ENCODE measurements around the gene FASTKD2.
A peak's percentile ranks its signal among the peaks of the same experiment; 100 is the strongest.

FASTKD2 gene

DNA sequence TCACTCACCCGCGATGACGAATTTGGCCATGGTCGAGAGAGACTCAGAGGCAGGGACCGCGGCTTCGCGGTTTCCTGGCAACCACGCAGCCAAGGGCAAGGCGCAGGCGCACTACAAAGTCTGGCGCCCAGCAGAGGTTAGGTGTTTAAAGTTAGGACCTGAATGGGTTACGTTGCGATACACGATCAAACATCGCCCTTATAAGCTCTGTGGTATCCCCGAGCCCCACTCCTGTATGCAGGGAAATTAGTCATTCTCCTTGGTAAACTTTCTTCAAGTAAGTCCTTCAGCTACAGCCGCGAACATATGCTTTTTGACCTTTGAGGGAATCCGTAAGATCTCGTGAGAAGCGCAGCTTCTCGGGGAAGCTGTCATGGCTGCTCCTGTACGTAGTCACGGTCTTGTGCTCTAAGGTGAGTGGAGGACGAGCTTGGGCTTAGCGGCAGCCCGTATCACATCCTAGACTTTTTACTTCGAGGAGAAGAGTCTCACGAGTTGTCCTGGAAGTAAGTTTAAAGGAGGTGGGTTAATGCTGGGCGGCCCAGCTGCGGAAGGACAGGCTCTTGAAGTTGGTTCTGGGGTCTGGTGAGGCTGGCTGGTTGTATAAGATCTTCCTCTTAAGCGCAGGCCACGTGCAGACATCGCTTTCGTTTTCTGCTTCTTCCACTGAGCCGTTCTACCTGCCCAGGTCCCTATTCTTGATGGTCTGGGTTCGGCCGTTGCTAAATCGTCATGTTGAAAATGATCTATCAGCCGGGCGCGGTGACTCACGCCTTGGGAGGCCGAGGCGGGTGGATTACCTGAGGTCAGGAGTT, at the start of gene FASTKD2, which contains the start of gene MDH1B:
TSS of gene FASTKD2 (plus strand) at position 365 of the 815 bp plus-strand sequence. CDS start 1,088 bp downstream, outside the sequence.
TSS of gene MDH1B (minus strand) at position 87 of the 815 bp plus-strand sequence. CDS start at position 30, 57 bp downstream.
- peak; percentile 75 for DNase-seq (ENCODE audit: low spot score)

- no peak for DNase-seq (ENCODE audit: low spot score)
These were observed 48.8 kb upstream of the FASTKD2 start for GRCh38 chr2:206716623-206717022.

GRCh38 chr2:206718296-206718695, 47.1 kb upstream of the FASTKD2 start, which contains the start of gene DYTN:
Gene DYTN, minus strand, starts transcription at chr2:206718396. Its CDS starts 117 bp downstream, at chr2:206718279.
- DNase-seq (ENCODE audit: low spot score): no peak

DNA sequence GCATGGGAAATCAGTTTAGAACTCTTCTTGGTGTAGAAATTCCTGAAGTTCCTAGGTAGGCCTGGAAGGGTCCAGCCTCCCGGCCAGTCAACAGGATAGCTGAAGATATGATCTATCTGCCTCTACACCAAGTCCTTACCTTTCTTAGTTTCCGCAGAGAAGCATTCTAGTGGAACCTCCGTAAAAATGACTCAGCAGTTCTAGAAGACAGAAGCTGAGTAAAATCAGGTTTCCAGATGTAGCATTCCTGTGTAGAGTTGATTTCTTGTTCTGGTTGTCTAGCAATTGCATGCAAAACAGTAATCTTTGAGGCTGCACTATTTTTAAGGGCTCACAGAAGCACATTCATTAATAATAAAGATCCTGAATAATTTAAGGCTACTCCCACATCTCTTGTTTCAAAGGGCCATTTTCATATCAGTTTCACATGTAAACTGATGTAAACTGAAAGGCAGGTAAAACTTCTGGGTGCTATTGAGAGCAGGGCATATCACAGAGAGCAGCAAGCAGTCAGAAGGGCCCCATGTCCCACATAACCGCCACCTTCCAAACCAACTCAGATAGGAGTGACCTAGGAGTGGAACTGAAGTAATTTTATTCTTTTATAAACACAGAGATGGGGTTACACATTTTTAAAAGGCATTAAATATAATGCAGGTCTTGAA, 44.0 kb upstream of the FASTKD2 start:
- DNase-seq (ENCODE audit: low spot score): no peak

- no peak for DNase-seq (ENCODE audit: low spot score)
These were observed 42.1 kb upstream of the FASTKD2 start for GRCh38 chr2:206723288-206723687.

DNA sequence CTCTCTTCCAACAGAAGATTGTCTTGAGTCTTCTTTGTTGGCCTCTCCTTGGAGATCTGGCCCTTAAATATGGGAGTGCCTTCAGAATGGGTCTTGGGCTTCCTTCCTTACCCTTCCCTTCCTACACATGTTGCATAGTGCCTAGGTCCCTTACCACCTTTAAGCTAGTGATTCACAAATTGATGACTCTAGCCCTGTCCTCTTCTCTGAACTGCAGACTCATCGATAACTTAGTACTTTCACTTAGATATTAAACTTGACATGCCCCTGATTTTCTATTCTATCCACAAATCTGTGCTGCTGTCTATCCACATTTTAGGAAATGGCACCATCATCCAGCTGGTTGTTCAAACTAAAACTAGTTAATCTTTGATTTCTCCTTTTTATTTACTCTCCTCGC, 38.1 kb upstream of the FASTKD2 start:
- DNase-seq (ENCODE audit: low spot score): no peak

GRCh38 chr2:206728277-206729199, 36.9 kb upstream of the FASTKD2 start:
- DNase-seq (ENCODE audit: low spot score): no peak

DNA sequence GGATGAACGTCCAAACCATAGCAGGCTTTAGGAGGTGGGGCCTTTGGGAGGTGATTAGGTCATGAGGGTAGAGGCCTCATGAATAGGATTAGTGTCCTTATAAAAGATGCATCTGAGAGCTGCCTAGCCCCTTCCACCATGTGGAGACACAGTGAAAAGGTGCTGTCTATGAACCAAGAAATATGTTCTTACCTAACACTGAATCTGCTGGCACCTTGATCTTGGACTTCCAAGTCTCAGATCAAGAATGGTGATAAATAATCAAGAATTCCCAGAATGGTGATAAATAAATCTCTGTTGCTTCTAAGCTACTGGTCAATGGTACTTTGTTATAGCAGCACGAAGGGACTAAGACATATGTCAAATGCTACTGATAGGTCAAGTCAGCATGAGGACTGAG, 32.1 kb upstream of the FASTKD2 start:
- no peak for DNase-seq (ENCODE audit: low spot score)

DNA sequence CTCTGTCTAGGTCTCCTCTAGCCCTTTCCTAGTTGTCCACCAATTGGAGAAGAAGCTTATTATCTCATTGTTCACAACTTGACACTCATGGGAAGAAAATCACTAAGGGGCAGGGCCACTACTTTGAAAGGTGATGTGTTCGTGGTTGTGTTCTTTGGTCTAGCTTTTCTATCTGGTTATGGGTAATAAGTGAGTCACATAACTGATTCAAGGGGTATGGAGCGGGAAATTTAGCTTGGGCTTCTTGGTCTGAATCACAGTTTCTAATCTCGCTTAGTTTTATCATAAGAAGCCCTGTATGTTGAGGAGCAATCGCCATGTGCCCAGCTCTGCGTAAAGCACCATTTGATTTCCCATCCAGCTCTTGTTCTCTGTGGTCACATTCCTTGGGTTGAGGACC, 28.5 kb upstream of the FASTKD2 start:
- DNase-seq (ENCODE audit: low spot score): no peak

DNA sequence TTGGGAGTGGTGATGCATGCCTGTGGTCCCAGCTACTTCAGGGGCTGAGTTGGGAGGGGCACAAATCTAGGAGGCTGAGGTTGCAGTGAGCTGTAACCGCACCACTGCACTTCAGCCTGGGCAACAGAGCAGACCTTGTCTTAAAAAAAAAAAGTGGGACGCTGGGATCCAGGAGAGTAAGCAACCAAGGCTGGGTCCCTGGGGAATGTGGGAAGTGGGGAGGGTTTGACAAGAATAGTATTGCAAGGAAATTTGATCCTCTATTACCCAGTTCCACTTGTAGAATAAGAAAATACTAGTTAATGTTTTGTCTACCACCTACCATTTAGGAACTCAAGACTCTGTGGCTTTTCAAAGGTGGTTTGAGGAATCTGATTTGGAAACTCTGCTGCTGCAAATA, 26.1 kb upstream of the FASTKD2 start:
- DNase-seq (ENCODE audit: low spot score): no peak

- DNase-seq (ENCODE audit: low spot score): no peak
These were observed 24.6 kb upstream of the FASTKD2 start for GRCh38 chr2:206740800-206741199.

DNA sequence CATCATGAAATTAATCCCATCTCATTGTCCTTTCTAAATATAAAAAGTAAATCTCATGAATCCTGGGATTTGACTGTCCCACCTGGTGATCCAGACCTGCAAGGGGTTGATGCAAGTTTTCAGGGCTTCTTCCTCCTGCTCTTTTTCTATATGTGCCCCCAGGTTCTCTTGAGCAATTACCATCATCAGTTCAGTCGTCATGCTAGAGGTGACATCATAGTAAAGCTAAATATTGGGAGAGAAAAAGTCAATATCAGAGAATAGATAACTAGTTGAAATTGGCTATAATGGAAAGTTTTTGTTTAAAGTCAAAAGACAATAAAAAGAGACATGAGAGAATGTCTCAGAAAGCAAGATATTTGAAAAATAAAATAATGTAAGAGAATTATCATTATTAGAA, 8.6 kb upstream of the FASTKD2 start:
- DNase-seq (ENCODE audit: low spot score): no peak

- DNase-seq (ENCODE audit: low spot score): no peak
These were observed 649 bp upstream of the FASTKD2 start for GRCh38 chr2:206764673-206765241.

- no peak for DNase-seq (ENCODE audit: low spot score)
These were observed 888 bp downstream of the FASTKD2 start for GRCh38 chr2:206766057-206766930.

DNA sequence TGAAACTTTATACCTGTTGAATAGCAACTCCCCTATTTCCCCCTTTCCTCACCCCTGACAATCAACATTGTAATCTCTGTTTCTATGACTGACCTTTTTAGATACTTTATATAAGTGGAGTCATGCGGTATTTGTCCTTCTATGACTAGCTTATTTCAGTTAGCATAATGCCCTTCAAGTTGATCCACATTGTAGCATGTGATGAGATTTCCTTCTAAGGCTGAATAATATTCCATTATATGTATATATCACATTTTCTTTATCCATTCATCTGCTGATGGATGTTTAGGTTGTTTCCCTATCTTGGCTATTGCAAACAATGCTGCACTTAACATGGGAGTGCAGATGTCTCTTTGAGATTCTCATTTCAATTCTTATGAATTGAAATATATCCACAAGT, 9.5 kb downstream of the FASTKD2 start:
- no peak for DNase-seq (ENCODE audit: low spot score)

- DNase-seq (ENCODE audit: low spot score): no peak
These were observed 11.0 kb downstream of the FASTKD2 start for GRCh38 chr2:206776432-206776831.

- no peak for DNase-seq (ENCODE audit: low spot score)
These were observed 15.3 kb downstream of the FASTKD2 start for GRCh38 chr2:206780671-206781070.

GRCh38 chr2:206783718-206784117, 18.3 kb downstream of the FASTKD2 start:
- no peak for DNase-seq (ENCODE audit: low spot score)

DNA sequence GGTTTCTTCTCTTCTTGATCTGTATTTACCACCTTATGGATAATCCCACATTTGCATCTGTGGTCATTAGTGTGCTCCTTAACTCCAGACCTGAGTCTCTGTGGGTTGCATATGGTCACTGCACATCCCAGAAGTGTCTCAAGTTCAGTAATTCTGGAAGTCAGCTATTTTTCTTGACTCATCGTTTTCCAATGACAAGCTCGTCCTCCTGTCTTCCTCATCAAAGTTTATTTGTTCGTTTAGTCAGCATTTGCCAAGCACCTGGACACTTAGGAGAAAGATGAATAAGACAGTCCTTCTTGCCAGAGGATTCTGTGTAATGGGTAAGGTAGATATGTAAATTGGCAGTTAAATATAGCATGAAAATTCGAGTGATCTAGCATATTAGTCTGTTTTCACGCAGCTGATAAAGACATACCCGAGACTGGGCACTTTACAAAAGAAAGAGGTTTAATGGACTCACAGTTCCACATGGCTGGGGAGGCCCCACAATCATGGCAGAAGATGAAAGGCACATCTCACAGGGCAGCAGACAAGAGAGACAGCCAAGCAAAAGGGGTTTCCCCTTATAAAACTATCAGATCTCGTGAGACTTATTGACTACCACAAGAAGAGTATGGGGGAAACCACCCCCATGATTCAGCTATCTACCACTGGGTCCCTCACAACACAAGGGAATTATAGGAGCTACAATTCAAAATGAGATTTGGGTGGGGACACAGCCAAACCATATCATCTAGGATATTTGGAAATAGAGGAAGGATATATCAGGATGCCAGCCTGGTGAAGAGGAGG, 19.4 kb downstream of the FASTKD2 start:
- DNase-seq (ENCODE audit: low spot score): no peak

All from germinal center (tissue), 1 donor.